ENCODE data around the gene GSE1.

- TF ChIP-seq EZH2 (IDR thresholded peaks at IDR 0.05; ENCODE audit: low read length), result no peak
- TF ChIP-seq CTCF (optimal IDR thresholded peaks at IDR 0.05 in 1 of 3, IDR thresholded peaks at IDR 0.05 in 1 of 3, conservative IDR thresholded peaks at IDR 0.05 in 1 of 3; ENCODE audit: extremely low read depth in 1 of 3, insufficient read depth in 2 of 3, low read length in 3 of 3), result no peak
These were observed 97.6 kb downstream of the GSE1 start for GRCh38 chr16:85710732-85711131.

All from keratinocyte (primary cell).